Measurements from ENCODE around the gene TMUB1.

Gene TMUB1

DNA sequence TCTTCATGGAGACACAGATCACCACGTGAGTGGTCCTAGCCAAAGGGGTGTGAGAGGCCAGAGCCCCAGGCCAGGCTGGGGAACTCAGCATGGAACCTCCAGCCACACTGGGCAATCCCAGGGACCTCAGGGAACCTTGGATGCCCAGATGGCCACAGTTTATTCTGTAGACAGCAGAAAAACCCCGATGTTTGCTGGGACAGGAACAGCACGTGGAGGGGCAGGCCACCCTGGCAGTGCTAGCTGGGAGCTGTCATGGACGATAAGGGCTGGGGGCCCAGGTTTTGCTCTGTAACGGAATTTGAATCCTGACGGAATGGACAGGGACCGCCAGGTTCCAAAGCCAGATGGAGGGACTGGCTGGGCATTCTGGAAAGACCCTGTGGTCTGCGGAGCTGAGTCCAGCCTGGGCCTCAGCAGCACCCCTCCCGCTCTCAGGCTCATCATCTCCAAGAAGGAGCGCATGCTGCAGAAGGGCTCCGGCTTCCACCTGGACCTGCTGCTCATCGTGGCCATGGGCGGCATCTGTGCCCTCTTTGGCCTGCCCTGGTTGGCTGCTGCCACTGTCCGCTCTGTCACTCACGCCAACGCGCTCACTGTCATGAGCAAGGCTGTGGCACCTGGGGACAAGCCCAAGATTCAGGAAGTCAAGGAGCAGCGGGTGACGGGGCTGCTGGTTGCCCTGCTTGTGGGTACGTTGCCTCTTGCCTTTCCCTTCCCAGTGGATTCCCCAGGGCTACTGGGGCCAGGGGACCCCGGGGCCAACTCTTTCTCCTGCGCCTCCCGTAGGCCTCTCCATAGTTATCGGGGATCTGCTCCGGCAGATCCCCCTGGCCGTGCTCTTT is 8.3 kb downstream of the TMUB1 start:
- WGBS (ENCODE audit: extremely low coverage, insufficient coverage, insufficient read length): no CpG with 5 or more reads among the region's 26 CpGs
- Histone ChIP-seq H3K9me3 (ENCODE audit: insufficient read depth, low read depth, low read length) (no peaks in the 10 kb centered on the region), H3K79me2 (ENCODE audit: control insufficient read depth, insufficient read depth, low read length, poor library complexity) (peaks cover 6% of the 10 kb centered on the region), H3K79me1 (ENCODE audit: low read length) (peaks cover 2% of the 10 kb centered on the region), H2BK12ac (ENCODE audit: low read length) (no peak overlapping the region), H4K12ac (ENCODE audit: low read depth, low read length) (no peak overlapping the region), H3K18ac (ENCODE audit: low read length) (no peak overlapping the region), H3K27ac (ENCODE audit: low read depth, low read length) (no peak overlapping the region), H3K14ac (ENCODE audit: low read length) (no peak overlapping the region), H3K4ac (ENCODE audit: low read depth, low read length) (no peak overlapping the region), H2BK5ac (ENCODE audit: low read depth, low read length, poor library complexity) (no peak overlapping the region), H3K27me3 (ENCODE audit: insufficient read depth, low read length) (no peaks in the 10 kb centered on the region), H3K4me3 (ENCODE audit: low read depth, low read length) (no peak overlapping the region), H3K23ac (ENCODE audit: low read length) (no peak overlapping the region), H2AFZ (ENCODE audit: insufficient read depth, low read length, poor library complexity) (no peak overlapping the region), H2AK5ac (ENCODE audit: low read length) (no peak overlapping the region), H3K36me3 (ENCODE audit: control insufficient read depth in 1 of 2, insufficient read depth in 2 of 2, low read length in 2 of 2) (peaks cover 72 to 73% of the 10 kb centered on the region in 2 experiments), H4K8ac (ENCODE audit: low read depth, low read length) (no peak overlapping the region), H3K9ac (ENCODE audit: low read length) (no peak overlapping the region), H3K4me1 (ENCODE audit: control insufficient read depth in 1 of 2, insufficient read depth in 2 of 2, low read length in 2 of 2) (peaks cover 10 to 16% of the 10 kb centered on the region in 2 experiments), H3K4me2 (ENCODE audit: low read length) (no peak overlapping the region), H4K91ac (ENCODE audit: low read depth, low read length) (no peak overlapping the region), H2BK120ac (ENCODE audit: insufficient read depth, low read length, poor library complexity) (no peak overlapping the region)
- no peak for DNase-seq

GRCh38 chr7:151073990-151074389 is 9.3 kb downstream of the TMUB1 start:
- H3K9me3 ChIP-seq (ENCODE audit: insufficient read depth, low read depth, low read length): no peaks in the 10 kb centered on the region
- H3K4me1 ChIP-seq (ENCODE audit: control insufficient read depth in 1 of 2, insufficient read depth in 2 of 2, low read length in 2 of 2): peaks cover 2 to 8% of the 10 kb centered on the region in 2 experiments
- H2AFZ ChIP-seq (ENCODE audit: insufficient read depth, low read length, poor library complexity): no peak overlapping the region
- peaks cover 78 to 79% of the 10 kb centered on the region in 2 experiments for H3K36me3 ChIP-seq (ENCODE audit: control insufficient read depth in 1 of 2, insufficient read depth in 2 of 2, low read length in 2 of 2)
- no peak overlapping the region for H4K91ac ChIP-seq (ENCODE audit: low read depth, low read length)
- no peak overlapping the region for H2AK5ac ChIP-seq (ENCODE audit: low read length)
- H3K27me3 ChIP-seq (ENCODE audit: insufficient read depth, low read length): no peaks in the 10 kb centered on the region
- DNase-seq: no peak
- no CpG with 5 or more reads among the region's 17 CpGs for WGBS (ENCODE audit: extremely low coverage, insufficient coverage, insufficient read length)
- no peak overlapping the region for H3K14ac ChIP-seq (ENCODE audit: low read length)
- H3K23ac ChIP-seq (ENCODE audit: low read length): no peak overlapping the region
- no peak overlapping the region for H4K12ac ChIP-seq (ENCODE audit: low read depth, low read length)
- no peak overlapping the region for H3K4me3 ChIP-seq (ENCODE audit: low read depth, low read length)
- H2BK120ac ChIP-seq (ENCODE audit: insufficient read depth, low read length, poor library complexity): no peak overlapping the region
- no peak overlapping the region for H3K4me2 ChIP-seq (ENCODE audit: low read length)
- H2BK5ac ChIP-seq (ENCODE audit: low read depth, low read length, poor library complexity): no peak overlapping the region
- no peak overlapping the region for H4K8ac ChIP-seq (ENCODE audit: low read depth, low read length)
- no peak overlapping the region for H3K18ac ChIP-seq (ENCODE audit: low read length)
- H2BK12ac ChIP-seq (ENCODE audit: low read length): no peak overlapping the region
- H3K4ac ChIP-seq (ENCODE audit: low read depth, low read length): no peak overlapping the region
- no peaks in the 10 kb centered on the region for H3K79me2 ChIP-seq (ENCODE audit: control insufficient read depth, insufficient read depth, low read length, poor library complexity)
- H3K27ac ChIP-seq (ENCODE audit: low read depth, low read length): no peak overlapping the region
- no peak overlapping the region for H3K9ac ChIP-seq (ENCODE audit: low read length)
- H3K79me1 ChIP-seq (ENCODE audit: low read length): peaks cover 2% of the 10 kb centered on the region

DNA sequence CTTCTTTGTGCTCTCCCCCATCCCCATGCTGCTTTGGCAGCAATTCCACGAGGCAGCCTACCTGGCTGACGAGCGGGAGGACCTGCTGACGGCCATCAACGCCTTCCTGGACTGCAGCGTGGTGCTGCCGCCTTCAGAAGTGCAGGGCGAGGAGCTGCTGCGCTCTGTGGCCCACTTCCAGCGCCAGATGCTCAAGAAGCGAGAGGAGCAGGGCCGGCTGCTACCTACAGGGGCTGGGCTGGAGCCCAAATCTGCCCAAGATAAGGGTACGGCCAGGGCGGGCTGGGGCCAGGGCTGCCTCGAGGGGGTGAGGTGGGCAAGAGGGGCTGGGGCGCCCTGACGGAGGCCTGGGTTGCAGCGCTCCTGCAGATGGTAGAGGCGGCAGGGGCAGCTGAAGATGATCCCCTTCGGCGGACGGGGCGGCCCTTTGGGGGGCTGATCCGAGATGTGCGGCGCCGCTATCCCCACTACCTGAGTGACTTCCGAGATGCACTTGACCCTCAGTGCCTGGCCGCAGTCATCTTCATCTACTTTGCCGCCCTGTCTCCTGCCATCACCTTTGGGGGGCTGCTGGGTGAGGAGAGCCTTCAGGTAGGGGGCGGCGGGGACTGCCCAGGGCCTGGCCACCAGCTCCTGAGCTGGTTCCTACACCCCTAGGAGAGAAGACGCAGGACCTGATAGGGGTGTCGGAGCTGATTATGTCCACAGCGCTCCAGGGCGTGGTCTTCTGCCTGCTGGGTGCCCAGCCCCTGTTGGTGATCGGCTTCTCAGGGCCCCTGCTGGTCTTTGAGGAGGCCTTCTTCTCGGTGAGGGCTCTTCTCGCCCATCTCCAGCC is 12.0 kb downstream of the TMUB1 start:
- Histone ChIP-seq H4K91ac (ENCODE audit: low read depth, low read length) (no peak overlapping the region), H3K27me3 (ENCODE audit: insufficient read depth, low read length) (no peaks in the 10 kb centered on the region), H2BK120ac (ENCODE audit: insufficient read depth, low read length, poor library complexity) (no peak overlapping the region), H2BK12ac (ENCODE audit: low read length) (no peak overlapping the region), H3K4ac (ENCODE audit: low read depth, low read length) (no peak overlapping the region), H4K12ac (ENCODE audit: low read depth, low read length) (no peak overlapping the region), H3K14ac (ENCODE audit: low read length) (no peak overlapping the region), H2BK5ac (ENCODE audit: low read depth, low read length, poor library complexity) (no peak overlapping the region), H3K4me3 (ENCODE audit: low read depth, low read length) (no peak overlapping the region), H3K9ac (ENCODE audit: low read length) (no peak overlapping the region), H3K79me1 (ENCODE audit: low read length) (peaks cover 4% of the 10 kb centered on the region), H3K4me2 (ENCODE audit: low read length) (no peak overlapping the region), H3K23ac (ENCODE audit: low read length) (no peak overlapping the region), H4K8ac (ENCODE audit: low read depth, low read length) (no peak overlapping the region), H3K4me1 (ENCODE audit: control insufficient read depth in 1 of 2, insufficient read depth in 2 of 2, low read length in 2 of 2) (peaks cover 8 to 15% of the 10 kb centered on the region in 2 experiments), H3K9me3 (ENCODE audit: insufficient read depth, low read depth, low read length) (no peaks in the 10 kb centered on the region), H3K27ac (ENCODE audit: low read depth, low read length) (no peak overlapping the region), H3K79me2 (ENCODE audit: control insufficient read depth, insufficient read depth, low read length, poor library complexity) (no peaks in the 10 kb centered on the region), H2AK5ac (ENCODE audit: low read length) (no peak overlapping the region), H3K18ac (ENCODE audit: low read length) (no peak overlapping the region), H2AFZ (ENCODE audit: insufficient read depth, low read length, poor library complexity) (no peak overlapping the region), H3K36me3 (ENCODE audit: control insufficient read depth in 1 of 2, insufficient read depth in 2 of 2, low read length in 2 of 2) (peaks cover 84 to 89% of the 10 kb centered on the region in 2 experiments)
- WGBS (ENCODE audit: extremely low coverage, insufficient coverage, insufficient read length): no CpG with 5 or more reads among the region's 39 CpGs
- DNase-seq: no peak

GRCh38 chr7:151070574-151070960 is 12.7 kb downstream of the TMUB1 start:
- Histone ChIP-seq H3K79me2 (ENCODE audit: control insufficient read depth, insufficient read depth, low read length, poor library complexity) (no peaks in the 10 kb centered on the region), H2BK12ac (ENCODE audit: low read length) (no peak overlapping the region), H3K4me2 (ENCODE audit: low read length) (no peak overlapping the region), H3K36me3 (ENCODE audit: control insufficient read depth in 1 of 2, insufficient read depth in 2 of 2, low read length in 2 of 2) (peaks cover 84 to 89% of the 10 kb centered on the region in 2 experiments), H3K9me3 (ENCODE audit: insufficient read depth, low read depth, low read length) (no peaks in the 10 kb centered on the region), H3K4me1 (ENCODE audit: control insufficient read depth in 1 of 2, insufficient read depth in 2 of 2, low read length in 2 of 2) (peaks cover 8 to 15% of the 10 kb centered on the region in 2 experiments), H4K12ac (ENCODE audit: low read depth, low read length) (no peak overlapping the region), H4K8ac (ENCODE audit: low read depth, low read length) (no peak overlapping the region), H2BK120ac (ENCODE audit: insufficient read depth, low read length, poor library complexity) (no peak overlapping the region), H3K4me3 (ENCODE audit: low read depth, low read length) (no peak overlapping the region), H3K18ac (ENCODE audit: low read length) (no peak overlapping the region), H2BK5ac (ENCODE audit: low read depth, low read length, poor library complexity) (no peak overlapping the region), H3K23ac (ENCODE audit: low read length) (no peak overlapping the region), H3K27ac (ENCODE audit: low read depth, low read length) (no peak overlapping the region), H2AFZ (ENCODE audit: insufficient read depth, low read length, poor library complexity) (no peak overlapping the region), H3K79me1 (ENCODE audit: low read length) (peaks cover 4% of the 10 kb centered on the region), H3K9ac (ENCODE audit: low read length) (no peak overlapping the region), H4K91ac (ENCODE audit: low read depth, low read length) (no peak overlapping the region), H3K4ac (ENCODE audit: low read depth, low read length) (no peak overlapping the region), H3K27me3 (ENCODE audit: insufficient read depth, low read length) (no peaks in the 10 kb centered on the region), H3K14ac (ENCODE audit: low read length) (no peak overlapping the region), H2AK5ac (ENCODE audit: low read length) (no peak overlapping the region)
- WGBS (ENCODE audit: extremely low coverage, insufficient coverage, insufficient read length): no CpG with 5 or more reads among the region's 15 CpGs
- no peak for DNase-seq
